ELR (cell line): ENCODE measurements around the gene ZC3H7A.
A peak's percentile ranks its signal among the peaks of the same experiment; 100 is the strongest.

ENCODE experiments used
- DNase-seq: peaks from one replicate; pipeline ENCODE4 v3.0.0-alpha.2; 2015; ENCODE audit warnings: low read depth

Gene ZC3H7A

DNA sequence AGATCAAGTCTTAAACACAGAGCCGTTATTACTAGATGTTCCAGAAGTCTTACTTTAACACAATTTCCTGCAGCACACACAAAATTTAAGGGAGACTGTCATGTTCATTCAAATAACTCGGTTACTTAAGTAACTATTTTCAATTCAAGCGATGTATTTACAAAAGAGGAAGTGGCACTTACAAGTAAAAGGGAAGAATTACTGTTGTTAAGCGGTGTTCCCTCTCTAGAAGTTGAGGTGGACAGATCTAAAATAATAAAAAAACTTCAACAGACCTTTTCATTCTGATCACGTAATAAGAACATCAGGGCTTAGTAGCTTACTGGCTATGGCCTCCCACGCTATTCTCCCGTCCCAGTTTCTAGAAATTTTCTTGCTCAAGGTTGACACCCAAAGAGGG, 28.2 kb downstream of the ZC3H7A start:
- no peak for DNase-seq

DNA sequence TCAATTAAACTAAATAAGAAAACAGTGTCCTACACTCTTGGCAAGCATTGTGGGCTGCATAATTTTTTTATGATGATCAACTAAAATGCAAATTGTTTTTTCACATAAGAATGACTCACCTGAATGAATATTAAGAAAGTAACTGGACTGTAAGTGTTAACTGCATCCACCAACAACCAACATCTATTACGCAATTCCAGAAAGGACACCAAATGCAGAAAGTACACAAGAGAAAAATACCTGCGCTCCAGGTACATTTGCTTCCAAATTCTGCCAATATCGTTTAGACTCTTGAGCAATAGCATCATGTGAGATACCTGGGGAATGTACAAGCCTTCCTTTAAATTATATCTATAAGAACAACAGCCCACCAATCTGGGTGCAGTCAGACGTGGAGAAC, 34.6 kb downstream of the ZC3H7A start:
- no peak for DNase-seq

DNA sequence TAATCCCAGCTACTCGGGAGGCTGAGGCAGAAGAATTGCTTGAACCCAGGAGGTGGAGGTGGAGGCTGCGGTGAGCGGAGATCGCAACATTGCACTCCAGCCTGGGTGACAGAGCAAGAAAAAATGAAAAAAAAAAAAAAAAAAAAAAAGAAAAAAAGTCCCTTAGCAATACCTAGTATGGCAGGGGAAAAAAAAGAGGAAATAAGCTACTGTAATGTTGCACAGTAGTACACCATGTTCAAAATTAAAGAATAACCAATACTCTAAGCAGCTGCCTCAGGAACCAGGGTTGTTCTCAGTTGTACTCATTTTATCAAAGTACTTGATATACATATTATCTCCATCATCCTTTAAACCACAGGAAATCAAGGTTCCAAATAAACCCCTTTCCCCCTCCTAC, 37.1 kb downstream of the ZC3H7A start:
- DNase-seq: no peak

GRCh38 chr16:11759163-11759834, 37.8 kb downstream of the ZC3H7A start:
- DNase-seq: no peak

DNA sequence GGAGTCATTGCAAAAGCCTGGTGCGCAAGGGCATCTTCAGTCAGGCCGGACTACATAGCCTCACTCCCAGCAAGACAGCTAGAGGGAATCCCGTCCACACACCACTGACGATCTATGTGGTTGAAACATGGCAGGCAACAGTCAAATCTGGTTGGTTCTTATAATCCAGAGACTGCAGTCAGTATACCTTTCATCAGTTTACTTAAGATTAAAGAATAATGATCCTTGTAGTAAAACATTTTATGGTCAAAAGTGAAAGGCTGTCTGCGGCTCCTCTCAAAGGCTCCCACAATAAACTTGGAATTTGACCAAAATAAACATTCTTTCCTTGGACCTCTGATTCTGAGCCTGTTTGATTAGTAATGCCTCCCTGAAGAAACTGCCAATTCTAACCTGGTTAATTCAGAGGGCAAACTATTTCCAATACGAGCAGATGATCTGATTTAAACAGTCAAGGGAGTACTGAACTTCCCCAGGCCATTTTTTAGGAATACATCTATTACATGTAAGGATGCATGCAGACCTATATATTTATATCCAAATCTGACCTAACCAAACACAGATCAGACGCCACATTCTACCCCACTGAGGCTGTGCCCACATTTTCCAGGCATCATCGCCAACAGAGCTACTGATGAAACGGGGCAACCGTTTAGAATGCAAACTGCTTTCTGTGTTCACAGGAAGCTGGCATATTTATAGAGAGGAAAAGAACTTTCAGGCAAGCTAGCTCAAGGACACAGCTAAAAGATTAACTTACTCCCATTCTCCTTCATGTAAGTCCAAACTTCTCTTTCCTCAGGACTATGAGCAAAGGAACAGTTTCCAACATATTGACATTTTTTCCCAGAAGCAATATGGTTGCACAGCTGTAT, 39.1 kb downstream of the ZC3H7A start:
- peak; percentile 45 for DNase-seq

DNA sequence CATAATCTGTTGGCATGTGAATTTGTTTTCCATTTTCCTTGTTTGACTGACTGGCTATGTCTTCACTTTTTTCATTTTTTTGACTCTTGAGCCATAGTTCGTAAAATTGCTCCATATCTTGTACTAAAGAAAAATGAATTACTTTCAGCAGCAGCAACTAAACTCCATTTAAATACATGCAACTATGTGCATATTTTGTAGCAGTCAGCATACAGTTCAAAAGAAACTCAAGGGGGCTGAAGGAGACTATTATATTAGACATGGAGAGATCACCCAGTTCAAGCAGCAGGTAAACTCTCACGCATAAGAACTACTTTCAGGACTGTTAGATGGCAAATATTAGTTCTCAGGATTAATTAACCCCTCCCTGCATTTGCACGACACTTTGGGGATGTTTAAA, 40.8 kb downstream of the ZC3H7A start:
- DNase-seq: no peak

DNA sequence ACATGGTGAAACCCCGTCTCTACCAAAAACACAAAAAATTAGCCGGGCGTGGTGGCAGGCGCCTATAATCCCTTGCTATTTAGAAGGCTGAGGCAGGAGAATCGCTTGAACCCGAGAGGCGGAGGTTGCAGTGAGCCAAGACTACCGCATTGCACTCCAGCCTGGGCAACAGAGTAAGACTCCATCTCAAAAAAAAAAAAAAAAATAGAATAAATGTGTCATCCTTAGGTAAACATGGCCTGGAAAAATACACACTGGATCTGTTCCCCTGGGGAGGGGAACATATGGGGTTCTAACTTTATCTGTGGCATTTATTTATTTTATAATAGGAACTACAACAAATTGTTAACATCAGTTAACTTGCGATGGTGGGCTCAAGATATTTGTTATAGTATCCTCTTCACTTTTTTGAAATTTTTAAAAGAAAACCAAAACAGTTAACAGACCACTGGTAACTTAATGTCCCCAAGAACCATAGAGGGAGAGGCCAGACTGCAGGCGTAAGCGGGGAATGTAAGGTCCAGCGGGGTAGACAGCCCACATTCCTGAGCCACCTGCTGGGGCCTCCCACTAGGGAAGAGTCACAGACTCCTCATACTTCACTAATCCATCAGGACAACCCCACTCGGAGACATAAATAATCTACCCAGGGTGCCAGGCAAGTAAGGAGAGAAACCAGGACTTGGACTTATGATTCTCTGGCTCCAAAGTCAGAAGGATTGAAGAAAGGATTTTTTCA, 41.9 kb downstream of the ZC3H7A start:
- no peak for DNase-seq

GRCh38 chr16:11752856-11753255, 44.2 kb downstream of the ZC3H7A start:
- no peak for DNase-seq

- DNase-seq: no peak
Observed at GRCh38 chr16:11750056-11750455, 47.0 kb downstream of the ZC3H7A start.

GRCh38 chr16:11748404-11749254, 48.4 kb downstream of the ZC3H7A start:
- DNase-seq: no peak

GRCh38 chr16:11747949-11748403, 49.1 kb downstream of the ZC3H7A start:
- DNase-seq: no peak

DNA sequence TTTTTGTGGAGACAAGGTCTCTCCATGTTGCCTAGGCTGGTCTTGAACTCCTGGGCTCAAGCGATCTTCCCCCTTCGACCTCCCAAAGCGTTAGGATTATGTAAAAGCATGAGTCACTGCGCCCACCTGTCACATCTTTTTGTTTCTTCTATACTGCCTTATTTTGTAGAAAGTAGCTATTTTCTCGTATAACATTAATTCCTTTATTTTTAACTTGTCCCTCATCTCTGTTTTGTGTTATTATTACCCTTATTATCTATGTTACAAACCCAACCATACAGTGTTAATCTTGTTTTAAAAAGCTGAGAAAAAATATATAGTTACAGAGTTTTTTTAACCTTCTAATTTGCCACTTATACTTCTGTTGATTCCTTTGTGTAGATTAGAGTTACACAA, 53.0 kb downstream of the ZC3H7A start:
- no peak for DNase-seq

- DNase-seq: peak; percentile 71
Observed at GRCh38 chr16:11743308-11744074, 53.6 kb downstream of the ZC3H7A start.

DNA sequence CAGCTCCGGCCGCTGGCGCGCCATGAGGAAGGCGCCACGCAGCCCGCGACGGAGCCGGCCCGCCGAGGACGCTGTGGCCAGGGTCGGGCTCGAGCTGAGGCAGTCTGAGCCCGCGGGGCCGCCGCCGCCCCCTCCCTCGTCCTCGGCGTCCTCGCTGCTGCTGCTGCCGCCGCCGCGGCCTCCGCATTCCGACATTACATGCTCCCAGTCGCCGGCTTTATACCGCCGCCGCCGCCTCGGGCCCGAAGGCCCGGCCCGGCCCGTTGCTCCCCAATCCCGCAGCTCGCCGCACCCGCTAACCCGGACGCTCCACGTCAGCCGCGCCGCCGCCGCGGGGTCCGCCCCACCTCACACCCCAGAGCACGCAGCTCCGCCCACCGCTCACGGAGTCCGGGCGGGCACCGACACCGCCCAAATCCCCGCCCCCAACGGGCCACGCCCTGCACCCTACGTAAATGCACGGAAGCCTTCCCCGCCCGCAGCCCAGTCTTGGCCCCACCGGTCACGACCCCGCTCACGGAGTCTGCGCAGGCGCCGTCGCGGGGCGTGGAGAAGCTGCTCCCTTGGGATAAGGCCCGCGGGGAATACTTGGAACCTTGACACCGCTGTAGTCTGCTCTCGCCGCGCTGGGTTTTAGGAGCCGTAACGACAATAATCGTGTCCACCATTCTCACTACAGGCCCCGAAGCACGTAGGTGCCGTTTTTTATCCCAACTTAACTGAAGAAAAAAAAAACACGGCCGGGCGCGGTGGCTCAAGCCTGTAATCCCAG, 54.3 kb downstream of the ZC3H7A start, which contains the start of gene TXNDC11:
TXNDC11 (minus strand) TSS at position 322 of the 772 bp plus-strand sequence; CDS start at position 195, 127 bp downstream.
- DNase-seq: peak; percentile 97

- DNase-seq: peak; percentile 46
Observed at GRCh38 chr16:11742093-11742535, 54.9 kb downstream of the ZC3H7A start.

DNA sequence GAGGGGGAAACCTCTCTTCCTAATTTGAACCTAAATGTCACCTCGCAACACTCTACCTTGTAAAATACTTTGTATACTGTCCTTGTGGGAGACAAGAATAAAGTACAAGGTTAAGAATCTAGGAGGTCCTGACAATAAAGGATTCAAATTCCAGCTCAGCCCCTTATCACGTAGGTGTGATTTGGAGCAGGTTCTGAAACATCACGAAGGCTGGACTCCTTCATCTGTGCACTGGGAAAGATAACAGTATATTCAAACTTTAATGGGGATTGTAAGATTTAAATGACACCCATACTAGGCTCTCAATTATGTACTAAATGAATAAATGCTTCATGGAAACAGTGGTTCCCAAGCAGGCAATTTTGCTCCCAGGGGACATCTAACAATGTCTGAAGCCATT, 56.5 kb downstream of the ZC3H7A start:
- no peak for DNase-seq

- no peak for DNase-seq
Observed at GRCh38 chr16:11738742-11739544, 58.1 kb downstream of the ZC3H7A start.

DNA sequence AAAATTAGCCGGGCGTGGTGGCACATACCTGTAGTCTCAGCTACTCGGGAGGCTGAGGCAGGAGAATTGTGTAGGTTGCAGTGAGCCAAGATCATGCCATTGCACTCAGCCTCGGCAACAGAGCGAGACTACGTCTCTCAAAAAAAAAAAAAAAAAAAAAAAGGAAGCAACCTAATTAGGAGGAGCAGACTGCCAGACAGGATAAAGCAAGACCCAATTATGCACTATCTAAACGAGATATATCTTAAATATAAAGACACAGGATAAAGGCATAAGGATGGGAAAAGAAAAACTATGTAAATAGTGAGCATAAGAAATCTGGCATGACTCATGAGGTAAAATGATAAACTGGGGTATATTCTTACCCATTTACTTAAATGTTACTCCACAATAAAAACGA, 59.3 kb downstream of the ZC3H7A start:
- DNase-seq: no peak

GRCh38 chr16:11736903-11737302, 60.2 kb downstream of the ZC3H7A start:
- DNase-seq: no peak
